SHP77 treated with DMSO at 0.1 percent for 48 hours (cell line): ENCODE measurements around the gene XRCC4.
"Not testable (repeated sequence)": the region's sequence is repeated elsewhere in the genome, so short reads cannot be mapped to it uniquely, and the experiment has no call there.

Source experiments
- DNase-seq: peaks from one replicate; lab custom pipeline; 2025; lab: John Stamatoyannopoulos, UW

Gene XRCC4

DNA sequence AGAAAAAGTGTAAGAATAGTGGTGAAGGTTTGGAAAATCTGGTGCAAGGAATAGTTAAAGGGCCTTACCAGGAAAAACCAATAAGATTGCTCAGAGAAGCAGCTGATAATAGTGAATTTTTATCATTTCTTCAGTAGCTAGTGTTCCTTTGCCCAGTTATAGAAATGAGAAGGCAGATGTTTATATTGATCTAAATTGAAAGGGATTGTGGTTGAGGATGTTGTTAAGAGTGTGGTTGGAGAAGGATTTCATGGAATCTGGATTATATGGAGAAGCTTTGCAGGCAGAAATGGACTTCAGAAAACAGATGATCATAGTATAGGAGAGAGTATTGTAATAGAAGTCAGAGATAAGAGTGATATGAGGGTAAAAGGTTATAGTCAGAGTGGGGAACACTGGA is 102.6 kb downstream of the XRCC4 start:
- DNase-seq, result no peak

DNA sequence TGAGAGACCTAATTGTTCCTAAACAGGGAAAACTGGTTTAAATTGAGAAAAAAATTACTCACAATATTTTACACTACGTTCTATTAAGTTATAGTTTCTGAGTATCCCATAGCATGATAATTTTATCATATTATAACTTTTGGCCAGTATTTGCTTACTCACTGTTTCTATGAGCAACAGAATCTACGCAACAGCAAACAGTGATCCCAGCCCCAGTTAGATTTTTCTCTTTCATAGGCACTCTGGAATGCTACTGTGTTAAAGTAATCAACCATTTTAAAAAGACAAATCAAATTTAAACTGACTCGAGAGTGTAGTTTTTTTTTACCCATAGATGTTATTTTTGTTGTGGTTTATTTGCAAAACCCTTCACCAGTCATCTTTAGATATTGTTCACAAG is 107.2 kb downstream of the XRCC4 start:
- no peak for DNase-seq

DNA sequence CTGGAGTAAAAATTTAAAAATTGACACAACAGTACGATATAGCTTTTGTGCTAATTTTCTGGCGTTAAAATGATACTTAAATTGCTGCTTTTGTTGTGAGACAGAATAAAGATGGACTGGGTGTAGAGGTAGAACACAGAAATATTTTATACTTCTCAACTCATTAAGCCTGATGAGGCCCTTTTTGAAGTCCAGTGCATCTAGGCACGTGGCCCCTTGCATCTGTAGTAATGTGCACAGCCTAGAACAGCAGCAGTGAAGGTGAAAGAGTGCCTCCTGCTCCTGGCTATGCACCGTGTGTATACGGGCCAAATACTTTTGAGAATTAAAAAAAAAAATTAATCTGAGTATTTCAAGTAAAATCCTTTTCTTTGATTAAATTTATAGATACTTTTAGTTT is 115.6 kb downstream of the XRCC4 start:
- no peak for DNase-seq

DNA sequence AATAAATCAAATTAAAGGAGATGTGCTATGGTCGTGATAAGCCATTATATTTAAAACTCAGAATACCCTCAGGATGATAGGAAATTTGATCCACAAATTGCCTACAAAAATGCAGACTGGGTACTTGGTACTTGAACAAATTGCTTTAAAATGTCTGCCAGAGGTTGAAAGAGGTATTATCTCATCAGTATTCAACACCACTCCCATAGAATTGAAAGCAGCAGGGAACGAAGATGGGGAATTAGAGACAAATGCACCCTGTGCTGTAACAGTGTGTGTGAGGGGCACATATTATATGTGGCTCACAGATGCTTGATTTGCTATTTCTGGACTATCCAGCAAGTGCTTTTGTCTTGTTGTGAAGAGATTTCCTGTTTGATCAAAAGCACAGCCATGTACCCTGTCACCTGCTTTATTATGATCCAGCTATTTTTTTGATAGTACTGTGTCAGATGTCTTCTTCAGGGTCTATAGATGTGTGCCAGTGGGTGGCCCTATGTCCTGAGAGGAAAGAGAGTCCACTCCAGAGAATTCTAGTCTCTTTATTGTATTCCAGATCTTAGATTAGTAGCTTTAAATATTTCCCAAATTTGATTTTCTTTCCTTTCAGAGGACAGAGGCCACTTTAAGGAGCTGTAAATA is 120.1 kb downstream of the XRCC4 start:
- peak; percentile 44 for DNase-seq

DNA sequence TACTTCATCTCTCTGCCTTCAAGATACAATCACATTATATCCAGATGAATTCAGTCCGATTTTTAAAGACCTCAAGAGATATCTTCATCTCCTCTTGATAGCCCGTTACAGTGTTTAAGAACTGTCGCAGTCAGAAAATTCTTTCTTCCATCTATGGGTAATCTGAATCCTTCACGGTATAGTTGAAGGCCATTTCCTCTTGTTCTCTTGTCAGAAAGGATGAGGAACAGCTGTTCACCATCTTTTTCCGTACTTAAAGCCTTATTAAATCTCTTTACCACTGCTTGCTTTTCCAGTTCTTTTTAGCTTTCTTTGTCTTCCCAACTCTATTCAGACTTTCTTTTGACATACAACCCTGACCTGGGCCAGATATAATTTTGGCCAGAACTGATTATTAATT is 121.8 kb downstream of the XRCC4 start:
- DNase-seq, result no peak

DNA sequence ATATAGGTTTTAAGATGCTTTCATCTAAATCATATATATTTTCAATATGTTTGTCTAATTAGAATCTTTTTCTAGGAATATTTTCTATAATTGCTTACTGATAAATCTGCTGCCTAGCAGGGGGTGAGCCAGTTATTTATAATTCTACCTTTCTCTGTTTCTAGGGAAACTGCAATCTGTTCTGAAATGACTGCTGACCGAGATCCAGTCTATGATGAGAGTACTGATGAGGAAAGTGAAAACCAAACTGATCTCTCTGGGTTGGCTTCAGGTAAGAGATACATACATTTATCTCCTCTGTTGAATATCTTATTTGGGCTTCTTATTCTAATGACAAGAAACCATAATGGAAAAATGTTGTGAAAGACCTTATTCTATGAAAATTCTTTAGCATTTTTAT is 127.3 kb downstream of the XRCC4 start:
- no peak for DNase-seq

DNA sequence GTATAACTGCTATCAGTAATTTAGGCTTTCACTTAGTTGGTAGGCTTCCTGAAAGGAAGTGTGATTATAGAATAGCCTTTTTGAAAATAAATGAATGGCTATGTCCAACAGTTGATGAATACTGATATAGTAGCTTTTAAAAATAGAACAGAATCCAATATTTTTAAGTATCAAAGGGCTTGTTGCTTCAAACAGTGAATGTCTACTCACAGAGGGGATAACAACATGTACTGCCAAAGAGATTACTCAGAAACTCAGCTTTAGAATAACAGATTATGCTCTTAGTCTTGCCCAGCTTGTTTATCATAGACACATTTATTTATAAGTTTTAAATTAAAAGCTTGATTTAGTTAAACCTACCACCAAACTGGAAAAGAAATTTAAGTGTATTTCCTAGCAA is 132.6 kb downstream of the XRCC4 start:
- DNase-seq, result no peak

DNA sequence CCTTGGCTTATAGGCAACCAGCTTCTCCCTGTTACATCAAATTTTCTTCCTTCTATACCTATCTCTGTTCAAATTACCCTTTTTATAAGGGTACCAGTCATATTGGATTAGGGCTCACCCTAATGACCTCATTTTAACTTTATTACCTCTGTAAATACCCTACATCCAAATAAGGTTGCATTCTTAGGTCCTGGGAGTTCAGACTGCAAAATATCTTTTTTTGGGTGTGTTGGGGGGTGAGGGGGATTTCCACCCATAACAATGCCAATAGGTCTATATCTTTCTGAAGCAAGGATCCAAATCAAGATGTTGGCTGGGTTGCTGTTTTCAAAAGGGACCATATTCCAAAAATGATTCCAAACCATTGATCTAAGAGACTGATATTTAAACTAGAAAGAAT is 141.7 kb downstream of the XRCC4 start:
- DNase-seq, result no peak

DNA sequence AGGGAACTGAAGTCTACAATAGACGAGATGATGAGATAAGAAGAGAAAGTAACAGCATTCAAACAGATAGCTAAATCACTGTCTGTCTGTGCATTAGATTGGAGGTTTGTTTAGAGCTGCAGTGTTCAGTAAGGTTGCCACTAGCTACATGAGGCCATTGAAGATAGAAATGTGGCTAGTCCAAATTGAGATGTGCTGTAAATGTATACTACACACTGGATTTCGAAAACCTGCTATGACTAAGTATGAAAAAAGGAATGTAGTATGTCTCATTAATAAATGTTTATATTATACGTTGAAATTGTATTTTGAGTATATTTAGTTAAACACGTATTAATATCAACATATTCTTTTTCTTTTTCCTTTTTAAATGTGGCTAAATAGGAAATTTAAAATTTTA is 142.1 kb downstream of the XRCC4 start:
- DNase-seq, result no peak

DNA sequence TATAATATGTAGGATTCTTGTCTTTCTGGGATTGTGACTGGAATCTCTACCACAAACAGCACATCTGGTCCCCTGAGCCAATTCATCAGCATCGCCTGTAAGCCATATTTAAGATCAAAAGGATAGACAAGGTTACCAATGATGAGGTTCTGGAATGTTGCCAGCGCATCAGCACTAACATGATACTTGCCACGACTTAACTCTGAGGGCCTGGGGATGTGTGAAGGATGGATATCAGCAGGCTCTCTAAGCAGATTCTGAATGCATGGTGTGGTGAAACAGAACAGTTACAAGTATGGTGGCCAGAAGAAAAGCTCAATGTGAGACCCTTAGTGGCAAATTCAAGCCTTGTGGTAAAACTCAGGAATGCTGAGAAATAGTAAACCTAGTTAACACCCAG is 143.0 kb downstream of the XRCC4 start:
- DNase-seq, result no peak

DNA sequence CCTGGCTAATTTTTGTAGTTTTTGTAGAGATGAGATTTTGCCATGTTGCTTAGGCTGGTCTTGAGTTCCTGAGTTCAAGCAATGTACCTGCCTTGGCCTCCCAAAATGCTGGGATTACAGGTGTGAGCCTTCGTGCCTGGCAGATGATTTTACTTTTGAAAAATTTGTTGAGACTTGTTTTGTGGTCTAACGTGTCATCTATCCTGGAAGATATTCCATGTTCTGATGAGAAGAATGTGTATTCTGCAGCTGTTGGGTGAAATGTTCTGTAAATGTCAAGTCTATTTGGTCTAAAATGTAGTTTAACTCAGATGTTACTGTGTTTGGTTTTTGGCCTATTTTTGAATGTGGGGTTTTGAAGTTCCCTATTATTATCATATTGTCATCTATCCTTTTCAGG is 145.6 kb downstream of the XRCC4 start:
- no peak for DNase-seq

DNA sequence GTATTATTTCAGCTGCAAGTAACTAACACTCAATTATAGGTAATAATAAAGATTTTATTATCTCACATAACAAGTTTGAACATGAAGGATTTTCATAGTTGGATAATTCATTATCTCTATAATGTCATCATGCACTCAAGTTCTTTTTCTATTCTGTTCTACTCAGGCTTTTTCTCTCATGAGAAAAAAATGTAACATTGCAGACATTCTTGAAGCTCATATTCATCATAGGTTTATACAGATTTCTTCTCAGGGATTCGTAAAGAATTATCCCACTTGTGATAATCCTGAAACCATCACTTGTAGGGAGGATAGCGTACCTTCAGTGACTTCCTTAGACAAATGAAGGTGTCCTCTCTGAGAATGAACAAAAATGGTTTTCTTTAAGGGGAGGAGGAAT is 150.3 kb downstream of the XRCC4 start:
- no peak for DNase-seq

DNA sequence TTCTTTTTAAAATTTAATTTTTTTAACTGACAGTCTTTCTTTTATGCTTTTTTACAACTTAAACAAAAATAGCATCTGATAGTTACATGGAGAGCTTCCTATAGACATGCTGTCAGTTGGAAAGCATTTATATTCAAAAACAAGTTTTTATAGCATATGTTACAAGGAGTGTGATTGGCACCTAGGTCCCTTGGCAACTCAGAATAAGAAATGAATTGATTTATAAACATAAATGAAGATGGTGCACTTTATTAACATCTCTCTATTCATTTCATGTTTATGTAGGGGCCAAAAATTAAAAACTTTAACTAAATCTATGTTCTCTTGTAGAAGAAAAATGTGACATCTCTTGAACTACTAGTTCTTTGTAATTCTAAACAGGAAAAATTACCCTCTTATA is 153.2 kb downstream of the XRCC4 start:
- DNase-seq, result no peak

DNA sequence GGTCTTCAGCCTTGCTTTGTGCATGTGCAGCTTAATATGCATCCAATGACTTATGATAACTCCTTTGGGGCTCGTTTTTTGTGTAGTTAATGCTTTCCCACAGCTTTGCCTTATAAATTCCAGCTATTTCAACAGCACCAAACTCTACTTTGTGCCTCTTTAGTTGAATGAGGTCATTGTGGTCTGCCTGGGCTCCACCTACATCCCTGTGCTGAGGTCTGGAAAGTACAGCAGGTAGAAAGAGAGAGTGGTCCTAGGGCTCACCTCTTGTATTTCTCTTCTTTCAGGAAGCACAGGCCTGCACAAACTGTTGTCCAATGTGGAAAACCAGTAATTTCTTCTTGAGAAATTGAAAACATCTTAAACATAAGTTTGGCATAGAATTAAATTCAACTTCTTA is 167.2 kb downstream of the XRCC4 start:
- DNase-seq, result no peak

DNA sequence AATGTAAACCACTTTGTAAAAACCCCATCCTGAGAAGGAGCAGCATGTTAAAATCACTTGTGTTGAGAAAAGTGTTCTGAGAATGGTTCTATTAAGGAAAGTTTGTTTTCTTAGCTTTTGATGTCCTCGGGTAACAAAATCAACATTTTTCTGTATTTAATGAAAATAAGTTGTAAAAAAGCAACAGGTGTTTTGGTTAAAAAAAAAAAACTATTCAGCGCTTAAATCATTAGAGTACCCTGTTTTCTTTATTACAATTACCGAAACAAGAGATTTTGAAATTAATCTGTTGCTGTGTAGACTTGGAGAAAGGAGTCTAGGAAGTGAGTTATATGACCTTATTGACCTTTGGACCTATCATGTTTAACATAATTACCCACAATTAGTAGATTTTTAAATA is 167.7 kb downstream of the XRCC4 start:
- DNase-seq, result no peak

DNA sequence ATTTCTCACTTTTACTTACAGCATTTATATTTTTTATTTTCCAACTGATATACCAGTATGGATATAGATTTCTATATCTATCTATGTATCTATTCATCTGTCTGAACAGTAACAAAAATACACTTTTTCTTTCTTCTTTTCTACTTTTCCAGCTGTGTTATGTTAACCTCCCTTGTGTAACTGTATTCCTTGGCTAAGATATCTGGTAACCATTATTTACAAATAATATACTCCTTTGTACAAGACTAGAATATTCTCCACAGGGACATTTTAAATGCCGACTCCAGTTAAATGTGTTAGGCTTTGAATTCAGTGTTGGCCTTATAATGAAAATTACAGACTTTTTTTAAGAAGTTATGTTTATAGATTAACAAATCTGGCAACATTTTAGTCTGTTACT is 168.7 kb downstream of the XRCC4 start:
- no peak for DNase-seq

DNA sequence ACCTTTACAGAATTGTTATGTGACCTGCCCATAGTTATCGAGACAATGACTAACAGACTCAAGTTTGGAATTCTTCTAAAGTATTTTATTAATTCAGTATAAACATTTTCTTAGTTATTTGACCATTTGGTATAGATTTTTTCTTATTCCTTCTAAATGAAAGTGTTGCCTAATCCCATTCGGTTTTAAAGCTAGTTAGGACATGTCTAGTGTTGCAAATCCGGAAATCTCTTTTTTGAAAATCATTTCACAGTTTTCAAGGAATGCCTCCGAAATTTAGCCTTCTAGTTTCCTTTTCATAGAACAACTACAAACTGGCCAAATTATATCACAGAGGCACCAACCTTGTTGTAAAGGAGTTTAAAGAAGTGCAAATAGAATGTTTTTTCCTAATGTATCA is 171.8 kb downstream of the XRCC4 start:
- DNase-seq, result no peak

DNA sequence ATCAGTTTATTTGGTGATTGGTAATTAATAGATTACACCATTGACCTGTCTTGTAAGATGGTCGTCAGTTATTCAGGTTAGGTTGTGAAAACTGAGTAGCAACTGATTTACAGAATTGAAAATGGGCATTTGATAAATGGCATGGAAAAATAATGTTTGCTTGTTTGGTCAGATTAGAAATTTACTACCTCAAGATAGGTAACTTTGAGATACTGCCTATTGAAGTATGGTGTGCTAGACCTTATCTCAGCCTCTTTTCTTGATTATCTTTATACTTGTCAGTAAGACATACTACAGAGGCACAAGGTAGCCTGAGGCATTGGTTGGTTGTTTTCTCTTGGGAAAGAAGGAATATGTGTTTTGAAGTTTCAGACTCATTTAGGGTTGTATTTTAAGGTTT is 174.5 kb downstream of the XRCC4 start:
- no peak for DNase-seq

DNA sequence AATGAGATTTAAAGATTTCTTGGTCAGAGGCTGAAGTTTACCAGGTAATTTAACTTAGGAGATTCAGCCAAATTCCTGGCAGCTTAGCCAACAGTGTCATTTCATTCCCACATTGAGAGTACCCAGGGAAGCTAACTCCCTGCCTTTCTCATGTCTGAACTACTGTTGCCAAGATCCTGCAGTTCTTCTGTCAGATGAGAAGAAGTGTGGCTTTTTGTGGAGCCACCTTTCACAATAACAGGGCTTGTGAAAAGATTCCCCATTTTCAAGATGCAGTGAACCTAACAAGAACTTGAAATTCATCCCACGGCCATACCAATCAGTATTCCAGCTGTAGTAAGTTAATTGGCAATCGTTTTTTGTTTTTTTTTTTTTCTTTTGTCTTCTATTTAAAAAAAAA is 176.4 kb downstream of the XRCC4 start:
- DNase-seq, result no peak

DNA sequence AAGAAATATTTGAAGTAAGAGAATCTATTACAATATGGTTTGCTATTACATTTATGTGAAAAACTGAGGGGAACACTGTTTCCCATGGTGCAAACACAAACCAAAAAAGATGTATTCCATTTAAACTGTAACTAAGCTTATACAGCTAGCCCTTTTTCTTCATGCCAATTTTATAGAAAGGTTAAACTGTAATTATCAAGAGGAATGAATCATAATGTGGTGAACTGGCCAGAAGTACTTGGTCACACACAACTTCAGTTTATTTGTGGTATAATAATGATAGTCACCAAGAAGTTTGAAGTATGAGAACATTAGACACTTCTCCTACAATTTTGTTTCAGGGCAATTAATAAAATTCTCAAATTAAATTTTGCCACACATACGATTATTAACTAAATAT is 177.9 kb downstream of the XRCC4 start:
- no peak for DNase-seq

DNA sequence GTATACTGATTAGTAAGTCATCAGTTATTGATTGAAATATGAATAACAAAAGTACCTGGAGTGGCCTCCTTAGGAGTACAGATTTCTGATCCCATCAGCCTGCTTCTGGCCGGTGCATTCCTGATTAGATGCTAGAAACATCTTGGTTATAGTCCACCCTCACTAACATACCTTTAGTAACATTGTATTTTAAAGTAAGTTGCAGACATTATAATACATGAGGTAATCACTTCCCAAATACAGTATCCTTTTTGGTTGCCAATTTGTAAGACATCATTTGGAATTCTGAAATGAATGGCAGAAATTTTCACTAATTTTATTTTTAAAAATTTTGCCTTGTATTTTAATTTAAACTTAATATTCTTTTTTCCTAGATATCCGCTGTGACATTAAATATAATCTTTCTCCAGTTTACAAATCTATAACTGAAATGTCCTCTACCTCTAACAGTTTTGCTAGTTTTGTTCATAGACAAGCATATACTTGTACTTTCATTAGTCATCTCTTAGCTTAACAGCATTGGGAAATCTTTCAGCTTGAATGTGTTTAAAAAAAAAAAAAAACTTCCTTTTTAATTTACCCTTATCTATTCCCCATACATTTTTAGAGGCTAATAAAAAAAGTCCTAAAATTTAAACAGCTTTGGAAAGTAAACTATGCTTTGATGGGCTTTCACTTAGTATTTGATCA is 178.9 kb downstream of the XRCC4 start:
- no peak for DNase-seq

DNA sequence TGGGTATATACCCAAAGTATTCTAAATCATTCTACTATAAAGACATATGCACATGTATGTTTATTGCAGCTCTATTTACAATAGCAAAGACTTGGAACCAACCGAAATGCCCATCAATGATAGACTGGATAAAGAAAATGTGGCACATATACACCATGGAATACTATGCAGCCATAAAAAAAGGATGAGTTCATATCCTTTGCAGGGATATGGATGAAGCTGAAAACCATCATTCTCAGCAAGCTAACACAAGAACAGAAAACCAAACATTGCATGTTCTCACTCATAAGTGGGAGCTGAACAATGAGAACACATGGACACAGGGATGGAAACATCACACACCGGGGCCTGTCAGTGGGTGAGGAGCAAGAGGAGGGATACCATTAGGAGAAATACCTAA is 180.3 kb downstream of the XRCC4 start:
- not testable (repeated sequence) for DNase-seq

DNA sequence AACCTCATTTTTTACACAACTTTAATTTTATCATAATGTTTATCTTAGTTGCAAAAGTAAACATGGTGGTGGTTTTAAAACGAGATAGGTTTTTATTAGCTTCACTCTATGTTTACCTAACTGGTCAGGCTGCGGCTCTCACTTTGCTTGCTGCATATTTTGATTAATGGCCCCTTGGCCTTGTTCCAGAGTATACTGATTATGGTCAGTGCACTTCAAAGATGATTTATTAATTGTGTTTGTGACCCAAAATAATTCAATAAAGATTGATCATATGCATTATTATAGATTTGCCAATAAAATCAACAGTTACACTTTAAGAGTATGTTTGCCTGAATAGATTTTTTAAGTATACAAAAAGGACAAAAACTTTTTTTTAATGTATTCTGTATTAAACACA is 188.0 kb downstream of the XRCC4 start:
- DNase-seq, result peak; percentile 89

DNA sequence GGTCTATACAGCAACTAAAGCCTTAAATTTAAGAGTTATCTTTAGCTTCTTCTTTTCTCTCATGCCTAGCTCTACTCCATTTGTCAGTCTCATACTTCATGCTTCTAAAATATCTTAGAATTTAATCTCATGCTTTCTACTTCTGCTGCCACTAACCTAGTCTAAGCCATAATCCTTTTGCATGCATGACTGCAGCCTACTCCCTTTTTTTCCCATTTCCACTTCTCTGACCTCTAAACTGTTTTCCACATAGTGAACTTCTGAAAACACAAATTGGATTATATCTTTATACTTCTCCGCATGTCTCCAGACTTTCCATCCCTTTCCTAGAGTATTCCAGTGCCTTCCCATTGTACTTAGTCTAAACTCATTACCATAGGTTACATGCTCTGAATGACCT is 193.0 kb downstream of the XRCC4 start:
- DNase-seq, result no peak
